Left ventricle myocardium inferior (tissue), 1 donor: ENCODE data around the gene KCTD8. TPM values are rescaled to one million over a fixed set of nuclear protein-coding genes. Genes with fewer than 3 reads are reported as not detected.
"Not testable (repeated sequence)": the region's sequence is repeated elsewhere in the genome, so short reads cannot be mapped to it uniquely, and the experiment has no call there.

Source experiments
- DNase-seq: peaks from one replicate; pipeline ENCODE4 v3.0.0-alpha.2; 2020
- H3K27ac ChIP-seq: fragments of 200-600 bp; replicated peaks from 2 replicates; pipeline ENCODE4 v1.8.0; 2021
- H3K27me3 ChIP-seq: fragments of 200-600 bp; 2 replicates; pipeline ENCODE4 v1.8.0; 2021; ENCODE audit warnings: low read depth
- H3K36me3 ChIP-seq: fragments of 200-600 bp; 2 replicates; pipeline ENCODE4 v1.8.0; 2021
- H3K4me1 ChIP-seq: fragments of 200-600 bp; 2 replicates; pipeline ENCODE4 v1.8.0; 2021
- H3K4me3 ChIP-seq: fragments of 200-600 bp; 2 replicates; pipeline ENCODE4 v1.8.0; 2021; ENCODE audit warnings: mild to moderate bottlenecking, moderate library complexity
- H3K9me3 ChIP-seq: fragments of 200-600 bp; replicated peaks from 2 replicates; pipeline ENCODE4 v1.8.0; 2021
- CTCF ChIP-seq: fragments of 200-600 bp; IDR thresholded peaks from 2 replicates; pipeline ENCODE4 v1.8.0; 2021; ENCODE audit warnings: antibody characterized with exemption, mild to moderate bottlenecking, borderline replicate concordance
- intact Hi-C: fragments of 100-400 bp; cut with micrococcal nuclease; formaldehyde crosslinking; loops from one replicate; pipeline ENCODE4 v1.11.0; 2022
- total RNA-seq: library from RNA; stranded (reverse); fragmentation: NEBNext Ultra II Directional; extraction: Animal tissue kit (Norgen Biotek cat#: 25700); gene quantifications from one replicate; pipeline ENCODE4 v1.2.1, GENCODE V29; 2021
- donor health status: DM: no; HTN: yes; CAD: no; lungs with severe emphysema.

Gene KCTD8
- total RNA-seq, 1 donor from 2014 or later: 0.14 TPM

GRCh38 chr4:44186850-44187246 is 261.8 kb downstream of the KCTD8 start:
- no peaks in the 10 kb centered on the region for H3K4me1 ChIP-seq
- no peaks in the 10 kb centered on the region for H3K27me3 ChIP-seq
- no peak for TF ChIP-seq CTCF
- H3K27ac ChIP-seq: no peak overlapping the region
- peaks cover 9% of the 10 kb centered on the region for H3K9me3 ChIP-seq
- H3K36me3 ChIP-seq: no peaks in the 10 kb centered on the region
- no peak for DNase-seq
- no peak overlapping the region for H3K4me3 ChIP-seq
- intact Hi-C loops: no loop called here

- no peak overlapping the region for H3K27ac ChIP-seq
- H3K9me3 ChIP-seq: peaks cover 3% of the 10 kb centered on the region
- H3K27me3 ChIP-seq: no peaks in the 10 kb centered on the region
- no peak for TF ChIP-seq CTCF
- intact Hi-C loops: no loop called here
- H3K4me1 ChIP-seq: no peaks in the 10 kb centered on the region
- no peak overlapping the region for H3K4me3 ChIP-seq
- DNase-seq: no peak
- H3K36me3 ChIP-seq: no peaks in the 10 kb centered on the region
Measured at GRCh38 chr4:44186096-44186849, 262.3 kb downstream of the KCTD8 start.

GRCh38 chr4:44181491-44182349 is 266.9 kb downstream of the KCTD8 start:
- intact Hi-C loops, H3K9me3 ChIP-seq, DNase-seq, H3K4me1 ChIP-seq, H3K27me3 ChIP-seq, H3K36me3 ChIP-seq, H3K27ac ChIP-seq, H3K4me3 ChIP-seq: not testable (repeated sequence)

GRCh38 chr4:44167766-44168165 is 280.8 kb downstream of the KCTD8 start:
- not testable (repeated sequence) for H3K27me3 ChIP-seq, H3K36me3 ChIP-seq, H3K27ac ChIP-seq, H3K4me3 ChIP-seq, DNase-seq, H3K4me1 ChIP-seq
- intact Hi-C loops: loop anchor here (10.0 kb wide), 1 partner anchor 687 kb away; no protein-coding TSS in a partner anchor
- H3K9me3 ChIP-seq: peaks cover 15% of the 10 kb centered on the region

GRCh38 chr4:44165938-44166337 is 282.7 kb downstream of the KCTD8 start:
- no peak for DNase-seq
- TF ChIP-seq CTCF: no peak
- Histone ChIP-seq H3K4me1 (no peaks in the 10 kb centered on the region), H3K4me3 (no peak overlapping the region), H3K27me3 (no peaks in the 10 kb centered on the region), H3K9me3 (peaks cover 15% of the 10 kb centered on the region), H3K36me3 (no peaks in the 10 kb centered on the region), H3K27ac (no peak overlapping the region)
- intact Hi-C loops: loop anchor here (10.0 kb wide), 1 partner anchor 689 kb away; no protein-coding TSS in a partner anchor

GRCh38 chr4:44162538-44163270 is 285.9 kb downstream of the KCTD8 start:
- Histone ChIP-seq H3K27me3 (no peaks in the 10 kb centered on the region), H3K4me1 (no peaks in the 10 kb centered on the region), H3K9me3 (peaks cover 13% of the 10 kb centered on the region), H3K27ac (no peak overlapping the region), H3K4me3 (no peak overlapping the region), H3K36me3 (no peaks in the 10 kb centered on the region)
- no peak for DNase-seq
- intact Hi-C loops: loop anchor here (10.0 kb wide), 1 partner anchor 692 kb away; no protein-coding TSS in a partner anchor
- TF ChIP-seq CTCF: no peak
